ENCODE results near the gene SNX8. TPM values are rescaled to one million over a fixed set of nuclear protein-coding genes. Genes with fewer than 3 reads are reported as not detected.

SNX8 gene
- total and polyA plus RNA-seq, 2 of the 8 experiments (the other 6 are each of a cell fraction or from before 2014, with no cell fraction given) = 46.2 to 70.8 TPM

- no peak for TF ChIP-seq EZH2 (IDR thresholded peaks at IDR 0.05; ENCODE audit: low read depth, low read length, severe bottlenecking)
Observed at GRCh38 chr7:2280424-2280823, 33.8 kb downstream of the SNX8 start (continued).
